Ascending aorta (tissue), 2 donors: ENCODE measurements around the gene ZMYND8. TPM values are rescaled to one million over a fixed set of nuclear protein-coding genes. Genes with fewer than 3 reads are reported as not detected.

Experiments used
- DNase-seq, 2 donors: peaks; one replicate each; pipeline ENCODE4 v3.0.0-alpha.2; 2019; ENCODE audit warnings: low spot score in 2 of 2
- H3K27ac ChIP-seq, 2 donors: fragments of 200-600 bp; sonication (generic); one replicate each; pipeline ENCODE4 v1.5.1; 2016 to 2017; ENCODE audit warnings: mild to moderate bottlenecking in 1 of 2
- H3K27me3 ChIP-seq: fragments of 200-600 bp; sonication (generic); one replicate; pipeline ENCODE4 v1.5.1; 2017
- H3K36me3 ChIP-seq, 2 donors: fragments of 200-600 bp; sonication (generic); one replicate each; pipeline ENCODE4 v1.5.1; 2016
- H3K4me1 ChIP-seq, 2 donors: fragments of 200-600 bp; sonication (generic); one replicate each; pipeline ENCODE4 v1.5.1; 2016 to 2017; ENCODE audit warnings: mild to moderate bottlenecking in 1 of 2
- H3K4me3 ChIP-seq, 2 donors: fragments of 200-600 bp; sonication (generic); one replicate each; pipeline ENCODE4 v1.5.1; 2016 to 2017; ENCODE audit warnings: mild to moderate bottlenecking in 1 of 2
- H3K9me3 ChIP-seq, 2 donors: fragments of 200-600 bp; sonication (generic); one replicate each; pipeline ENCODE4 v1.5.1; 2016
- intact Hi-C: fragments of 100-400 bp; cut with DNase I; formaldehyde crosslinking; loops from one replicate; pipeline ENCODE4 v1.15.1; 2023
- total RNA-seq: library from RNA; depleted of rRNA; stranded (reverse); fragments of >200 nt; gene quantifications from one replicate; pipeline ENCODE4 v1.1.0, GENCODE V29; 2016
- TF ChIP-seq, protein P1 (sequence below), 3 experiments: fragments of 200-600 bp in 2 of 3; fragments of 450-650 bp in 1 of 3; sonication (generic) in 2 of 3; IDR thresholded peaks; one replicate each; pipeline ENCODE4 v1.5.1; 2016 to 2019; ENCODE audit warnings: antibody characterized with exemption in 3 of 3, mild to moderate bottlenecking in 1 of 3, moderate library complexity in 1 of 3

Gene ZMYND8
- total RNA-seq, 1 donor from 2014 or later = 23.2 TPM

GRCh38 chr20:47332381-47333206 is 23.9 kb downstream of the ZMYND8 start:
- peak overlapping the region; percentile 82 to 84 for H3K27ac ChIP-seq

GRCh38 chr20:47330933-47331708 is 25.4 kb downstream of the ZMYND8 start:
- Histone ChIP-seq H3K27ac (peak overlapping the region; percentile 82 to 84), H3K9me3 (no peaks in the 10 kb centered on the region), H3K36me3 (no peaks in the 10 kb centered on the region), H3K4me3 (no peak overlapping the region), H3K27me3 (no peaks in the 10 kb centered on the region), H3K4me1 (peaks cover 12 to 51% of the 10 kb centered on the region in 2 donors)
- peak in 1 of 2 donors; percentile 73 for DNase-seq
- intact Hi-C loops = loop anchor here (1.0 kb wide), 1 partner anchor 12 kb away; no protein-coding TSS in a partner anchor
- TF ChIP-seq, protein P1, sequence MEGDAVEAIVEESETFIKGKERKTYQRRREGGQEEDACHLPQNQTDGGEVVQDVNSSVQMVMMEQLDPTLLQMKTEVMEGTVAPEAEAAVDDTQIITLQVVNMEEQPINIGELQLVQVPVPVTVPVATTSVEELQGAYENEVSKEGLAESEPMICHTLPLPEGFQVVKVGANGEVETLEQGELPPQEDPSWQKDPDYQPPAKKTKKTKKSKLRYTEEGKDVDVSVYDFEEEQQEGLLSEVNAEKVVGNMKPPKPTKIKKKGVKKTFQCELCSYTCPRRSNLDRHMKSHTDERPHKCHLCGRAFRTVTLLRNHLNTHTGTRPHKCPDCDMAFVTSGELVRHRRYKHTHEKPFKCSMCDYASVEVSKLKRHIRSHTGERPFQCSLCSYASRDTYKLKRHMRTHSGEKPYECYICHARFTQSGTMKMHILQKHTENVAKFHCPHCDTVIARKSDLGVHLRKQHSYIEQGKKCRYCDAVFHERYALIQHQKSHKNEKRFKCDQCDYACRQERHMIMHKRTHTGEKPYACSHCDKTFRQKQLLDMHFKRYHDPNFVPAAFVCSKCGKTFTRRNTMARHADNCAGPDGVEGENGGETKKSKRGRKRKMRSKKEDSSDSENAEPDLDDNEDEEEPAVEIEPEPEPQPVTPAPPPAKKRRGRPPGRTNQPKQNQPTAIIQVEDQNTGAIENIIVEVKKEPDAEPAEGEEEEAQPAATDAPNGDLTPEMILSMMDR (IDR thresholded peaks at IDR 0.05) = no peak

More at GRCh38 chr20:47332381-47333206, 23.9 kb downstream of the ZMYND8 start:
- Histone ChIP-seq H3K27me3 (no peaks in the 10 kb centered on the region), H3K4me3 (no peak overlapping the region), H3K9me3 (no peaks in the 10 kb centered on the region), H3K36me3 (no peaks in the 10 kb centered on the region), H3K4me1 (peaks cover 7 to 57% of the 10 kb centered on the region in 2 donors)
- TF ChIP-seq, protein P1 (IDR thresholded peaks at IDR 0.05) = no peak
- DNase-seq = no peak
- intact Hi-C loops = no loop called here

- Histone ChIP-seq H3K4me3 (no peak overlapping the region), H3K27me3 (no peaks in the 10 kb centered on the region), H3K27ac (peak overlapping the region; percentile 82 to 84), H3K9me3 (no peaks in the 10 kb centered on the region), H3K4me1 (peaks cover 12 to 45% of the 10 kb centered on the region in 2 donors), H3K36me3 (no peaks in the 10 kb centered on the region)
- intact Hi-C loops = no loop called here
- TF ChIP-seq, protein P1 (IDR thresholded peaks at IDR 0.05) = no peak
- no peak for DNase-seq
Observed at GRCh38 chr20:47330071-47330470, 26.4 kb downstream of the ZMYND8 start.

- no peak overlapping the region for H3K4me3 ChIP-seq
- no peaks in the 10 kb centered on the region for H3K36me3 ChIP-seq
- H3K27ac ChIP-seq = peak overlapping the region; percentile 82 to 84
- TF ChIP-seq, protein P1 (IDR thresholded peaks at IDR 0.05) = no peak
- no peaks in the 10 kb centered on the region for H3K9me3 ChIP-seq
- no peaks in the 10 kb centered on the region for H3K27me3 ChIP-seq
- intact Hi-C loops = no loop called here
- H3K4me1 ChIP-seq = peaks cover 8 to 28% of the 10 kb centered on the region in 2 donors
- no peak for DNase-seq
Observed at GRCh38 chr20:47328129-47328528, 28.4 kb downstream of the ZMYND8 start.

DNA sequence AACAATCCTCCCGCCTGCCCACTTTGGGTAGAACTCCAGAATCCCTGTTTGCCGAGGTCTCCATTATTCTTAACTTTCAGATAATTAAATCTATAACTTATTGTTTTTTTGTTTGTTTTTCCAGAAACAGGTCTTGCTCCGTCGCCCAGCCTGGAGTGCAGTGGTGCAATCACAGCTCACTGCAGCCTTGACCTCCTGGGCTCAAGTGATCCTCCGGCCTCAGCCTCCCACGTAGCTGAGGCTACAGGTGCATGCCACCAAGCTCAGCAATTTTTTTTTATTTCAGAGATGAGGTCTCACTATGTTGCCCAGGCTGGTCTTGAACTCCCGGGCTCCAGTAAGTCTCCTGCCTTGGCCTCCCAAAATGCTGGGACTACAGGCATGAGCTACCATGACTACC is 28.8 kb downstream of the ZMYND8 start:
- H3K4me1 ChIP-seq = peaks cover 8 to 25% of the 10 kb centered on the region in 2 donors
- H3K4me3 ChIP-seq = no peak overlapping the region
- TF ChIP-seq, protein P1 (IDR thresholded peaks at IDR 0.05) = no peak
- H3K27ac ChIP-seq = peak overlapping the region; percentile 82 to 84
- no peaks in the 10 kb centered on the region for H3K27me3 ChIP-seq
- intact Hi-C loops = no loop called here
- H3K9me3 ChIP-seq = no peaks in the 10 kb centered on the region
- DNase-seq = no peak
- no peaks in the 10 kb centered on the region for H3K36me3 ChIP-seq
